ENCODE results near the gene RBCK1. TPM values are rescaled to one million over a fixed set of nuclear protein-coding genes. Genes with fewer than 3 reads are reported as not detected.

Gene RBCK1
- total and polyA plus RNA-seq, 8 donors = 30.7 to 211 (median 98.2) TPM

GRCh38 chr20:469746-470490 lies 61.8 kb downstream of the RBCK1 start:
- Histone ChIP-seq H3K36me3 (peaks cover 0 to 8% (median 0%) of the 10 kb centered on the region in 4 donors), H3K4me3 (no peak overlapping the region), H3K4me1 (peaks cover 0 to 5% (median 0%) of the 10 kb centered on the region in 4 donors), H3K9me3 (peaks cover 0 to 30% (median 6%) of the 10 kb centered on the region in 4 donors), H3K27me3 (no peaks in the 10 kb centered on the region), H3K27ac (no peak overlapping the region)
- 73 to 86% (median 84%) methylated on average over 8 of the region's 8 CpGs for WGBS, 5 donors
- DNase-seq = no peak
- intact Hi-C loops (cut with DNase I; ENCODE audit: low total_unique reads) = no loop called here
- TF ChIP-seq POLR2A (IDR thresholded peaks at IDR 0.05) (no peak), POLR2AphosphoS5 (IDR thresholded peaks at IDR 0.05) (no peak), EP300 (IDR thresholded peaks at IDR 0.05) (no peak)
- TF ChIP-seq, protein P1, sequence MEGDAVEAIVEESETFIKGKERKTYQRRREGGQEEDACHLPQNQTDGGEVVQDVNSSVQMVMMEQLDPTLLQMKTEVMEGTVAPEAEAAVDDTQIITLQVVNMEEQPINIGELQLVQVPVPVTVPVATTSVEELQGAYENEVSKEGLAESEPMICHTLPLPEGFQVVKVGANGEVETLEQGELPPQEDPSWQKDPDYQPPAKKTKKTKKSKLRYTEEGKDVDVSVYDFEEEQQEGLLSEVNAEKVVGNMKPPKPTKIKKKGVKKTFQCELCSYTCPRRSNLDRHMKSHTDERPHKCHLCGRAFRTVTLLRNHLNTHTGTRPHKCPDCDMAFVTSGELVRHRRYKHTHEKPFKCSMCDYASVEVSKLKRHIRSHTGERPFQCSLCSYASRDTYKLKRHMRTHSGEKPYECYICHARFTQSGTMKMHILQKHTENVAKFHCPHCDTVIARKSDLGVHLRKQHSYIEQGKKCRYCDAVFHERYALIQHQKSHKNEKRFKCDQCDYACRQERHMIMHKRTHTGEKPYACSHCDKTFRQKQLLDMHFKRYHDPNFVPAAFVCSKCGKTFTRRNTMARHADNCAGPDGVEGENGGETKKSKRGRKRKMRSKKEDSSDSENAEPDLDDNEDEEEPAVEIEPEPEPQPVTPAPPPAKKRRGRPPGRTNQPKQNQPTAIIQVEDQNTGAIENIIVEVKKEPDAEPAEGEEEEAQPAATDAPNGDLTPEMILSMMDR (IDR thresholded peaks at IDR 0.05) = no peak

DNA sequence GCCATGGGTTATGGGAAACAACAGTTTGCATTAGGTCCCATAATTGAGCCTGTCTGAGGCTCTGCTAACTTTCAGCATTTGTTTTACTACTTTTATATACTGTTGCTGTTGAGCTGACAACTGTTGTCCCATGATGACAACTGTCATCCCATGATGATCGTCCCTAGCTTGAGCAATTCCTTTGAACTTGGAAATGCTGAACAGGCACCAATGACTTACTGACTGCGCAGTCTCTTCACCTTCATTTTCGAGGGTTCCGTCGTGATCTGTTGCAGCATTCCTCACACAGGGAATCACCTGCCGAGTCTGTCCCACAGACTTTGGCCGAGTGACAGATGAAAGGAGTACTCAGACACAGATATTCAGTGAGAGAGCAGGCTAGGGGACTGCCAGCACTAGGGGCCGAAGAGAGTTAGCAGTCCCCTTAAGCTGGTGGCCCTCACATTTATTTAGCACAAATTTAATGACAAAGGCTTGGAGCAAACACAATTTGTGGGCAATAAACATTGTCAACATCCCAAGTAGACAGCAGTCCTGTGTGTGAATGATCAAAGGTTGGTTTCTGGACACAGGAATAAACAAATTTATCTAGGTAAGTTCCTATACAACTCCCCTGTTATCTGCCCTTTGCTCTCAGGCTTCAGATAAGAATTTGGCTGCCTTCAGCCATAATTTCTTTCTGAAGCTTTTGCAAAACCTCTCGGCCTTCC lies 64.2 kb downstream of the RBCK1 start:
- Histone ChIP-seq H3K4me1 (peaks cover 0 to 5% (median 0%) of the 10 kb centered on the region in 4 donors), H3K27me3 (no peaks in the 10 kb centered on the region), H3K4me3 (no peak overlapping the region), H3K9me3 (peaks cover 0 to 30% (median 6%) of the 10 kb centered on the region in 4 donors), H3K36me3 (peaks cover 0 to 15% (median 6%) of the 10 kb centered on the region in 4 donors), H3K27ac (no peak overlapping the region)
- intact Hi-C loops (cut with DNase I; ENCODE audit: low total_unique reads) = no loop called here
- no peak for TF ChIP-seq POLR2AphosphoS5 (IDR thresholded peaks at IDR 0.05)
- TF ChIP-seq POLR2A (IDR thresholded peaks at IDR 0.05) = no peak
- TF ChIP-seq, protein P1 (IDR thresholded peaks at IDR 0.05) = no peak
- no peak for DNase-seq
- WGBS, 5 donors = 84 to 91% (median 89%) methylated on average over 9 of the region's 9 CpGs

DNA sequence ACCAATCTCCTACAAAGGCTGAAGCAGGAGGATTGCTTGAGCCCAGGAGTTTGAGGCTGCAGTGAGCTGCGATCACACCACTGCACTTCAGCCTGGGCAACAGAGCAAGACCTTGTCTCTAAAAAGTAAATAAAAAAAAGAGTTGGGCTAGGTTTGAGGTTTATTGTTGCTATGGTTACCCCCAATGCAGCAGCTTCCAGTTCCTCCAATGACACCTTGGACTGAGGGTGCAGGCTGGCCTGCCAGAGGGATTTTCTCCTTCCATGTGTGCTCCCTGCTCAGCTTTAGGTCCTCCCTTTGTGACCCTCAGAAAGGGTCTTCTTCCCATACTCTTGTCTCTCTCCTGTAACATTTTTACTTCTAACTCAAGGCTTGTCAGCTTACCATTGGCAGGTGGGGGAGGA lies 64.8 kb downstream of the RBCK1 start:
- 89 to 100% (median 97%) methylated on average over 1 of the region's 1 CpG for WGBS, 5 donors
- Histone ChIP-seq H3K9me3 (peaks cover 0 to 27% (median 3%) of the 10 kb centered on the region in 4 donors), H3K4me3 (no peak overlapping the region), H3K36me3 (peaks cover 0 to 21% (median 8%) of the 10 kb centered on the region in 4 donors), H3K4me1 (peaks cover 0 to 5% (median 0%) of the 10 kb centered on the region in 4 donors), H3K27ac (no peak overlapping the region), H3K27me3 (no peaks in the 10 kb centered on the region)
- no peak for DNase-seq
- TF ChIP-seq EP300 (IDR thresholded peaks at IDR 0.05) (no peak), POLR2A (IDR thresholded peaks at IDR 0.05) (no peak), POLR2AphosphoS5 (IDR thresholded peaks at IDR 0.05) (no peak)
- TF ChIP-seq, protein P1 (IDR thresholded peaks at IDR 0.05) = no peak
- intact Hi-C loops (cut with DNase I; ENCODE audit: low total_unique reads) = no loop called here

DNA sequence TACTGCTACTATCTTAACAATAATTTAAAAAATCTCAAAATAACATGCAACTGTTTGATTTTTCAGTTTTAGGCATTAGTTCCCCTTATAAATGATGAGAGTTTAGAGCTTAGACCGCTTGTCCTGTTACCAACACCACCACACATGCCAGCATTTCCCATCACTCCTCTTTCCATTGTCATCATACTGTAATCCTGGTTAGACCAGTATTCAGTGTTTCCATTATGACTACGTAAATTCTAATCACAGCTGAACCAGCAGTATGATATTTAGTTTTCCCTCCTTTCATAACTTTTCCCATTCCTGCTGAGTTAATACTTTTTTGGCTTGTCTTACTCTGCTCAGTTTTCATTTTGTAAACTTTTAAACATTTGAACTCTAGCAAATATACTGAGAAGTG lies 66.5 kb downstream of the RBCK1 start:
- H3K27me3 ChIP-seq = no peaks in the 10 kb centered on the region
- peaks cover 0 to 7% (median 3%) of the 10 kb centered on the region in 4 donors for H3K4me1 ChIP-seq
- H3K4me3 ChIP-seq = no peak overlapping the region
- peaks cover 0 to 32% (median 12%) of the 10 kb centered on the region in 4 donors for H3K36me3 ChIP-seq
- intact Hi-C loops (cut with DNase I; ENCODE audit: low total_unique reads) = no loop called here
- WGBS, 5 donors = 73 to 83% (median 76%) methylated on average over 2 of the region's 2 CpGs
- peaks cover 0 to 18% (median 0%) of the 10 kb centered on the region in 4 donors for H3K9me3 ChIP-seq
- no peak overlapping the region for H3K27ac ChIP-seq
- no peak for DNase-seq
- TF ChIP-seq POLR2AphosphoS5 (IDR thresholded peaks at IDR 0.05) (no peak), POLR2A (IDR thresholded peaks at IDR 0.05) (no peak), EP300 (IDR thresholded peaks at IDR 0.05) (no peak)
- TF ChIP-seq, protein P1 (IDR thresholded peaks at IDR 0.05) = no peak

Data from stomach (tissue), 9 donors.